A549 (cell line): ENCODE measurements around the gene CPAMD8.

Experiments
- HOXA7 ChIP-seq: fragments of 250-450 bp; sonication (Bioruptor Pico); IDR thresholded peaks from 2 replicates; pipeline ENCODE4 v1.5.0; 2020; ENCODE audit warnings: mild to moderate bottlenecking, moderate library complexity
- MAZ ChIP-seq: fragments of 150-350 bp; IDR thresholded peaks from 2 replicates; pipeline ENCODE4 v1.6.1; 2014; ENCODE audit warnings: antibody characterized with exemption, low read depth, low read length, borderline replicate concordance
- RCOR1 ChIP-seq: fragments of 150-350 bp; IDR thresholded peaks from 2 replicates; pipeline ENCODE4 v1.6.1; 2014; ENCODE audit warnings: antibody characterized with exemption, low read length, low read depth
- ZSCAN20 ChIP-seq: fragments of 250-450 bp; sonication (Bioruptor Pico); IDR thresholded peaks from 2 replicates; pipeline ENCODE4 v1.8.0; 2022; ENCODE audit warnings: mild to moderate bottlenecking, moderate library complexity

- TF ChIP-seq ZSCAN20 (CRISPR knock-in tag) (no peak), RCOR1 (no peak), MAZ (no peak), HOXA7 (CRISPR knock-in tag) (no peak)
Measured at GRCh38 chr19:17021793-17022590, 4.6 kb downstream of the CPAMD8 start.
